Measurements from ENCODE around the gene MBD3. TPM values are rescaled to one million over a fixed set of nuclear protein-coding genes. Genes with fewer than 3 reads are reported as not detected.

MBD3 gene
- total RNA-seq, 1 experiment from 2014 or later = 65.6 TPM

DNA sequence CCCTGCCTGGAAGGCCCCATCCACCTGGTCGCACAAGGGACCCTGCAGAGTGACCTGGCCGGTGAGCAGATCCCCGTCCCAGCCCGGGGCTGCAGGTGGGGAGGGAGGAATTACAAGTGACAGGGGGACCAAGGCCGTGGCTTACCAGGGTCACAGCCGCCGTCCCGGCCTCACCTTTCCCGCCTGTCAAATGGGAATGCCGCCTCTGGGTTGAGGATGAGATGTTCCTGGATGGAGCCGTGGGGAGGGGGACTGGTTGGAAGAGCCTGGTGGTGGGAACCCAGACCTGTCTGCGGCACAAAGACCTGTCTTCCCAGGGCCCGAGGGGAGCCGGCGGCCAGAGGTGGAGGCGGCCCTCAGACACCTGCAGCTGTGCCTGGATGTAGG is 63.2 kb downstream of the MBD3 start:
- DNase-seq = no peak
- Mint-ChIP-seq H3K9me3 (ENCODE audit: low read depth, unreplicated experiment) (no peaks in the 10 kb centered on the region), H3K4me1 (ENCODE audit: low read depth, unreplicated experiment) (peaks cover 7% of the 10 kb centered on the region), H3K27ac (ENCODE audit: unreplicated experiment) (no peak overlapping the region), H3K4me3 (ENCODE audit: low read depth, unreplicated experiment) (no peak overlapping the region), H3K27me3 (ENCODE audit: unreplicated experiment) (peaks cover 63% of the 10 kb centered on the region), H3K36me3 (ENCODE audit: insufficient read depth, unreplicated experiment) (no peaks in the 10 kb centered on the region)
- no TSS peak for BruUV-seq (replicated peaks)
- intact Hi-C loops (cut with micrococcal nuclease; ENCODE audit: unreplicated experiment) = no loop called here
- TF ChIP-seq, protein P1, sequence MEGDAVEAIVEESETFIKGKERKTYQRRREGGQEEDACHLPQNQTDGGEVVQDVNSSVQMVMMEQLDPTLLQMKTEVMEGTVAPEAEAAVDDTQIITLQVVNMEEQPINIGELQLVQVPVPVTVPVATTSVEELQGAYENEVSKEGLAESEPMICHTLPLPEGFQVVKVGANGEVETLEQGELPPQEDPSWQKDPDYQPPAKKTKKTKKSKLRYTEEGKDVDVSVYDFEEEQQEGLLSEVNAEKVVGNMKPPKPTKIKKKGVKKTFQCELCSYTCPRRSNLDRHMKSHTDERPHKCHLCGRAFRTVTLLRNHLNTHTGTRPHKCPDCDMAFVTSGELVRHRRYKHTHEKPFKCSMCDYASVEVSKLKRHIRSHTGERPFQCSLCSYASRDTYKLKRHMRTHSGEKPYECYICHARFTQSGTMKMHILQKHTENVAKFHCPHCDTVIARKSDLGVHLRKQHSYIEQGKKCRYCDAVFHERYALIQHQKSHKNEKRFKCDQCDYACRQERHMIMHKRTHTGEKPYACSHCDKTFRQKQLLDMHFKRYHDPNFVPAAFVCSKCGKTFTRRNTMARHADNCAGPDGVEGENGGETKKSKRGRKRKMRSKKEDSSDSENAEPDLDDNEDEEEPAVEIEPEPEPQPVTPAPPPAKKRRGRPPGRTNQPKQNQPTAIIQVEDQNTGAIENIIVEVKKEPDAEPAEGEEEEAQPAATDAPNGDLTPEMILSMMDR (IDR thresholded peaks at IDR 0.05; ENCODE audit: unreplicated experiment) = no peak
- CTCF ChIA-PET = no interaction called here

DNA sequence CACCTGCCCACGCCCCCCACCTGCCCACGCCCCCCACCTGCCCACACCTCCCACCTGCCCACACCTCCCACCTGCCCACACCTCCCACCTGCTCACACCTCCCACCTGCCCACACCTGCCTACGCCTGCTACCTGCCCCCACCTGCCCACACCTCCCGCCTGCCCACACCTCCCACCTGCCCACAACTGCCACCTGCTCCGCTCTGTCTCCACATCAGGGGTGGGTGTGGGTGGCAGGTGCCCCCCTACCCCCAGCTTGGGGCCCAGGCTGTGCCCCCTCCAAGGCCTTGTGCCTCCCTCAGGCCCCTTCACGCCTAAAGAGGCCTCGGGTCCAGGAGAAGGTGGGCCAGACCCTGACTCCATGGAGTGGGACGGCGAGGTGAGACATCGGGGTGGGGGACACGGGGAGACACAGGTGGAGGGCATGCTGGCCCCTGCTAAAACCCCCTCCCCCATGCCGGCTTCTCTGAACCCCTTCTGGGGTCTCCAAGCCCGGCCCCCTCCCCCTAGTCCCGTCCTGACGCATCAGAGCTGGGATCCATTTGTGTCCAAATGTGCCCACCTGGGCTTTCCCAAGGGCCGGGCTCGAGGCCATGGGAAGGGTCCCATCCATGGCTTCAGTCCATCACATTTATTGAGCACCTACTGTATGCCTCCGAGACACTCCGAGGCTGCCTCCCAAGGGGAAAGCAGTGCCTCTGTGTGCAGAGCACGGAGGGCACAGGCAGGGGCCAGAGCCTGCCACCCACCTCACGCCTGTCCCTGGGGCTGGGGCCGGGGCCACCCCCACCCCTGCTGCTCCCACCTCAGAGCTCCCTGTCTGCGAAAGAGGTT is 63.9 kb downstream of the MBD3 start:
- H3K4me1 Mint-ChIP-seq (ENCODE audit: low read depth, unreplicated experiment) = peaks cover 7% of the 10 kb centered on the region
- no TSS peak for BruUV-seq (replicated peaks)
- no peaks in the 10 kb centered on the region for H3K9me3 Mint-ChIP-seq (ENCODE audit: low read depth, unreplicated experiment)
- H3K27ac Mint-ChIP-seq (ENCODE audit: unreplicated experiment) = no peak overlapping the region
- TF ChIP-seq, protein P1 (IDR thresholded peaks at IDR 0.05; ENCODE audit: unreplicated experiment) = no peak
- intact Hi-C loops (cut with micrococcal nuclease; ENCODE audit: unreplicated experiment) = no loop called here
- no peak overlapping the region for H3K4me3 Mint-ChIP-seq (ENCODE audit: low read depth, unreplicated experiment)
- peaks cover 67% of the 10 kb centered on the region for H3K27me3 Mint-ChIP-seq (ENCODE audit: unreplicated experiment)
- H3K36me3 Mint-ChIP-seq (ENCODE audit: insufficient read depth, unreplicated experiment) = no peaks in the 10 kb centered on the region
- CTCF ChIA-PET = no interaction called here
- no peak for DNase-seq

DNA sequence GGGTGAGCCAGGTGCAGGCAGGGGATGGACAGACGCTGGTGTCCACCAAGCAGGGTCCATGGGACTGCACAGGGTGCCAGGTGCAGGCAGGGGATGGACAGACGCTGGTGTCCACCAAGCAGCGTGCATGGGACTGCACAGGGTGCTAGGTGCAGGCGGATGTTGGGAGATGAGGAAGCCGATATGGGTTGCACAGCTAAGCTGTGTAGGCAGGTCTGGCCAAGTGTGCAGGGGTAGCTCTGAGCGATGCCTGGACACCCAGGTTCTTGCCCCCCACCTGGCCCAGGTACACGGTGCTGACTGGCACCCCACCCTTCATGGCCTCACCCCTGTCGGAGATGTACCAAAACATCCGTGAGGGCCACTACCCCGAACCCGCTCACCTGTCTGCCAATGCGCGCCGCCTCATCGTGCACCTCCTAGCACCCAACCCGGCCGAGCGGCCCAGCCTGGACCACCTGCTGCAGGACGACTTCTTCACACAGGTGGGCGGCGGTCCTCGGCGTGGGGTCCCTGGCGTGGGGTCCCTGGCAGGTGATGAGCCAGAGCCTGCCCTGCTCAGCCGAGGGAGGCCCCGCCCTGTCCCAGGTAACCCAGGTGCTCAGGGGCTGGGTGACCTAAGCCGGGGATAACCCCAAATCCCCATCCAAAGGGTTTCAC is 64.9 kb downstream of the MBD3 start:
- peaks cover 7% of the 10 kb centered on the region for H3K4me1 Mint-ChIP-seq (ENCODE audit: low read depth, unreplicated experiment)
- peaks cover 58% of the 10 kb centered on the region for H3K27me3 Mint-ChIP-seq (ENCODE audit: unreplicated experiment)
- BruUV-seq (replicated peaks) = no TSS peak

DNA sequence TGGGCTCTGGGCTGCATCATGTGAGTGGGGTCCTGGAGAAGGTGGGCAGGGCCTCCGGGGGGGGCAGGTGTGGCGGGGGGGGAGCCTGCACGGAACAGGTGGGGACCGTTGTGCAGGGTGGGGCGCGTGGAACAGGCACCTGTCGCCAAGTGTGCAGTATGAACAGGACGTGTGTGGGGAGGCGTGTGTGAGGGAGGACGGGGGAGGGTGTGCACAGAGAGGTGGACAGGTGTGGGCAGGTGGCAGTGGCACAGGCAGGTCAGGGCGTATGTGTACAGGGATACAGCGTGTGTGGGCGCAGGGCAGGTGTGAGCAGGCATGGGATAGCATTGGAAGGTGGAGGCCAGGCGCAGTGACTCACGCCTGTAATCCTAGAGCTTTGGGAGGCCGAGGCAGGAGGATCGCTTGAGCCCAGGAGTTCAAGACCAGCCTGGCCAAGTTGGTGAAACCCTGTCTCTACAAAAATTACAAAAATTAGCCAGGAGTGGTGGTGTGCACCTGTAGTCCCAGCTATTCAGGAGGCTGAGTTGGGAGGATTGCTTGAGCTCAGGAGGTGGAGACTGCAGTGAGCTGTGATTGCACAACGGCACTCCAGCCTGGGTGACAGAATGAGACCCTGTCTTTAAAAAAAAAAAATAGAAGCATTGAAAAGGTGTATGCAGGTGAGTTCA is 65.6 kb downstream of the MBD3 start:
- Mint-ChIP-seq H3K36me3 (ENCODE audit: insufficient read depth, unreplicated experiment) (no peaks in the 10 kb centered on the region), H3K27ac (ENCODE audit: unreplicated experiment) (no peak overlapping the region), H3K27me3 (ENCODE audit: unreplicated experiment) (peaks cover 57% of the 10 kb centered on the region), H3K4me3 (ENCODE audit: low read depth, unreplicated experiment) (no peak overlapping the region), H3K9me3 (ENCODE audit: low read depth, unreplicated experiment) (no peaks in the 10 kb centered on the region), H3K4me1 (ENCODE audit: low read depth, unreplicated experiment) (peaks cover 7% of the 10 kb centered on the region)
- CTCF ChIA-PET = interaction anchor here (0.6 kb wide), 1 partner anchor 9 kb away, joined by 6 read pairs; no protein-coding TSS in a partner anchor
- no peak for DNase-seq
- intact Hi-C loops (cut with micrococcal nuclease; ENCODE audit: unreplicated experiment) = no loop called here
- TF ChIP-seq, protein P1 (IDR thresholded peaks at IDR 0.05; ENCODE audit: unreplicated experiment) = no peak
- BruUV-seq (replicated peaks) = no TSS peak

More for the DNA sequence above, 64.9 kb downstream of the MBD3 start:
- TF ChIP-seq, protein P1 (IDR thresholded peaks at IDR 0.05; ENCODE audit: unreplicated experiment) = no peak
- CTCF ChIA-PET = interaction anchor here (0.6 kb wide), 1 partner anchor 8 kb away, joined by 6 read pairs; no protein-coding TSS in a partner anchor
- H3K9me3 Mint-ChIP-seq (ENCODE audit: low read depth, unreplicated experiment) = no peaks in the 10 kb centered on the region
- no peak overlapping the region for H3K27ac Mint-ChIP-seq (ENCODE audit: unreplicated experiment)
- H3K36me3 Mint-ChIP-seq (ENCODE audit: insufficient read depth, unreplicated experiment) = no peaks in the 10 kb centered on the region
- DNase-seq = no peak
- H3K4me3 Mint-ChIP-seq (ENCODE audit: low read depth, unreplicated experiment) = no peak overlapping the region
- intact Hi-C loops (cut with micrococcal nuclease; ENCODE audit: unreplicated experiment) = no loop called here
